SK-N-MC (cell line): Measurements from ENCODE around the gene PDE11A.

Source experiments
- DNase-seq: peaks from one replicate; pipeline ENCODE4 v3.0.0-alpha.2; 2011; ENCODE audit warnings: low read depth, low spot score
- H3K27ac ChIP-seq: fragments of 200-600 bp; sonication (generic); 2 replicates; pipeline ENCODE4 v1.5.1; 2016; ENCODE audit warnings: mixed run types
- H3K36me3 ChIP-seq: fragments of 200-600 bp; sonication (generic); 2 replicates; pipeline ENCODE4 v1.6.1; 2017; ENCODE audit warnings: antibody characterized with exemption, low read length, mixed read lengths; ENCODE audit not compliant: insufficient read depth
- H3K4me3 ChIP-seq: fragments of 200-600 bp; sonication (generic); 2 replicates; pipeline ENCODE4 v1.5.1; 2016
- H3K9ac ChIP-seq: fragments of 200-600 bp; sonication (generic); 2 replicates; pipeline ENCODE4 v1.8.0; 2017; ENCODE audit warnings: mixed run types, mixed read lengths; ENCODE audit not compliant: insufficient read length
- H3K9me3 ChIP-seq: fragments of 200-600 bp; sonication (generic); 2 replicates; pipeline ENCODE4 v1.6.1; 2017; ENCODE audit warnings: low read depth, mild to moderate bottlenecking, antibody characterized with exemption, low read length, moderate library complexity, mixed read lengths
- EZH2 ChIP-seq: fragments of 200-600 bp; sonication (generic); IDR thresholded peaks from one replicate; pipeline ENCODE4 v1.6.1; 2017; ENCODE audit warnings: antibody characterized with exemption
- FOXP2 ChIP-seq: optimal IDR thresholded peaks from 2 replicates; pipeline ENCODE3; 2011; ENCODE audit warnings: mild to moderate bottlenecking, moderate library complexity; ENCODE audit not compliant: insufficient read depth; ENCODE audit errors: extremely low read length, control extremely low read depth
- POLR2AphosphoS5 ChIP-seq: IDR thresholded peaks from 2 replicates; pipeline ENCODE4 v1.6.1; 2012; ENCODE audit warnings: mild to moderate bottlenecking, low read depth, low read length, borderline replicate concordance

Gene PDE11A

GRCh38 chr2:177660742-177661141, 411.8 kb downstream of the PDE11A start:
- Histone ChIP-seq H3K4me3 (no peak overlapping the region), H3K36me3 (no peaks in the 10 kb centered on the region), H3K9ac (no peak overlapping the region), H3K9me3 (no peaks in the 10 kb centered on the region), H3K27ac (no peak overlapping the region)
- no peak for TF ChIP-seq EZH2
- TF ChIP-seq POLR2AphosphoS5: no peak
- TF ChIP-seq FOXP2: no peak
- no peak for DNase-seq

DNA sequence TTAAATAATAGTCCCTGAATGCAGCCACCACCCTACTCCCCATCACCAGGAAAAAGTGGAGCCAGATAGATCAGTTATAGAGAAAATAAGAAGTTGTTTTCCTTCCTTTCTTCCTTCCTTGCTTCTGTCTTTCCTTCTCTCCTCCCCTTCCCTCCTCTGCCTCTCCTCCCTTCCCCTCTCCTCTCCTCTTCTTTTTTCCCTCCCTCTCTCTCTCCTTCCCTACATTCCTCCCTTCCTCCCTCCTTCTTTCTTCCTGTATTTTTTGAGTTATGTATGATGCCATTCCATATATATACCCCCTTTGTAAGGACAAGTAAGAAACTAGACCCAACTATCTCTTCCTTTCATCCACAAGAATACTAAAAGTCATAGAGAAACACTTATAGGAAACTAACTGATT, 414.3 kb downstream of the PDE11A start:
- DNase-seq: no peak
- TF ChIP-seq POLR2AphosphoS5 (no peak), EZH2 (no peak), FOXP2 (no peak)

GRCh38 chr2:177651833-177652232, 420.7 kb downstream of the PDE11A start:
- no peaks in the 10 kb centered on the region for H3K36me3 ChIP-seq
- H3K27ac ChIP-seq: no peak overlapping the region
- no peak for DNase-seq
- H3K9ac ChIP-seq: no peak overlapping the region
- H3K4me3 ChIP-seq: no peak overlapping the region
- H3K9me3 ChIP-seq: no peaks in the 10 kb centered on the region
- TF ChIP-seq POLR2AphosphoS5 (no peak), FOXP2 (no peak), EZH2 (no peak)

More for the DNA sequence above, 414.3 kb downstream of the PDE11A start:
- Histone ChIP-seq H3K4me3 (no peak overlapping the region), H3K36me3 (no peaks in the 10 kb centered on the region), H3K9ac (no peak overlapping the region), H3K9me3 (no peaks in the 10 kb centered on the region), H3K27ac (no peak overlapping the region)

DNA sequence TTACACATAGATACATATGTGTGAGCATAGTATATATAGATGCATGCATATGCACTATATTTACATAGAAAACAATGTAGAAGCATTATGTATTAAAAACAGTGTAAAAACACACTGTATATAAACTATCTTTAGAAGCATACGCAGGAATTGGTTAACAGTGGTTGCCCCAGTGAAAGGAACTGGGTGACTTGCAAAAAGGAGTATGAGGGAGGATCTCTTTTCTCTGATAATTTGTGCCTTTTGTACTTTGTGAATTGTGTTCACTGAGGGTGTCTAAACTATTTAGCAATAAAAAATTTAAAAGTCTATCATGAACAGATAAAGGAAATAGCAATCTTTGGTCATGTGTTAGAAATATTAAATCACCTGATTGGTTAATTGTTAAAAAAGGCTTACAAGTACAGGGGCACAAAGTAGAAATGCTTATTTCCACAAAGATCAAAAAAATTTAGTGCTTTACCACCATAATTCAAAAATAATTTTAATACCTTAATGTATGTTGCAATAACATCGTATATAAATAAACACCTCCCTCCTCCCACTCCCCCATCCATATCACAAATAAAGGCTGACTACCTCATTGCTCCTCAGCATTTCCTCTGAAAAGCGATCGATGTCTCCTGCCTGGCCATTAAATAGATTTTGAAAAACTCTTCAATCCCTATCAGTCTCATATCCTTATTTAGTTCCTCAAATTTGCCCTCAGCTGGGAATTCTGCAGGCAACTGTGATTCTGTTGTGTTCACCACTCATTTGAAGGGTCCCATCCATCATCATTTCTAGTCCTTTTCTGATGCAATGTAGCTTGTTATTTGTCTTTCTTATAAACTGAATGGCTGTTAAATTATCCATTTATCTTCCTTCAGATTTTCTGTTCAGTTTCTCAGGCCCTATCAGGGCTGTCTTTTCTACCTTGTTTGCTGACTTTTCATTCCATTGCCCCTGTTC, 422.7 kb downstream of the PDE11A start:
- Histone ChIP-seq H3K4me3 (no peak overlapping the region), H3K9me3 (no peaks in the 10 kb centered on the region), H3K36me3 (no peaks in the 10 kb centered on the region), H3K27ac (no peak overlapping the region), H3K9ac (no peak overlapping the region)
- TF ChIP-seq FOXP2: no peak
- no peak for TF ChIP-seq POLR2AphosphoS5
- no peak for TF ChIP-seq EZH2
- DNase-seq: no peak

- Histone ChIP-seq H3K9ac (no peak overlapping the region), H3K36me3 (no peaks in the 10 kb centered on the region), H3K4me3 (no peak overlapping the region), H3K27ac (no peak overlapping the region), H3K9me3 (no peaks in the 10 kb centered on the region)
- no peak for DNase-seq
- no peak for TF ChIP-seq FOXP2
- TF ChIP-seq EZH2: no peak
- TF ChIP-seq POLR2AphosphoS5: no peak
Measured at GRCh38 chr2:177646791-177647190, 425.8 kb downstream of the PDE11A start.

DNA sequence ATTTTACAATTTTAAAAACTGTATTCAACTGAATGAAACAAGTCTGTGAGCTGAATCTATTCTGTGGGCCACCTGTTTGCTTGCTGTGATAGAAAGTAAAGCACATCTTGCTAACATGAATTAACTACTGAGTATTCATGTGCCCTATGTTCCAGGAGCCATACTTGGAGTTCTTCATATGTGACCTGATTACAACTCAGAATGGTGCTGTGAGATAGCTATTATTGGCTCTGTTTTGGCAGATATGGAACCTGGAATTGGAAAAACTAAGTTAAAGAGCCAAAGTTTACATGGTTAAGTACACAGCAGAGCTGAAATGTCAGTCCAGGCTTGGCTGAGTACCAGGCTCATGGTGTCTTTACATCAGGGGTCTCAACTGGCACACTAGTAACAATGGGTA, 426.3 kb downstream of the PDE11A start:
- H3K36me3 ChIP-seq: no peaks in the 10 kb centered on the region
- no peak overlapping the region for H3K27ac ChIP-seq
- TF ChIP-seq POLR2AphosphoS5: no peak
- H3K9ac ChIP-seq: no peak overlapping the region
- H3K9me3 ChIP-seq: no peaks in the 10 kb centered on the region
- DNase-seq: no peak
- no peak overlapping the region for H3K4me3 ChIP-seq

DNA sequence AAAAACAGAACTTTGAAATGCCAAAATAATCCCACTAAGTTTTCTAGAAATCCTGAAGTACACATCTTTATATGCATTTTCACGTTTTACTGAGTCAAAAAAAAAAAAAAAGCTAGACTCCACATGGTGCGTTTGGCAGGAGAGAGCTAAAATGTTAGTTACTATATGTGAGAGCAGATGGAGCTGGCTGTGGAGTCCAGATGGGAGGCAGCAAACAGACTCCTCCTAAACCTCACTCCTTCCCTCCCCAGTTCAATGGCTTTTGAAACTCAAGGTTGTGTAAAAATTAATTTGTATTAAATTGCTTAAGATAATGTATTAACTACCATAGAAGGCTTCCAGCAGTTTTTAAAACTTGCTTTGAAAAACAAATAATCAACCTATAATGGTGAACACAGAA, 431.2 kb downstream of the PDE11A start:
- Histone ChIP-seq H3K36me3 (no peaks in the 10 kb centered on the region), H3K27ac (no peak overlapping the region), H3K4me3 (no peak overlapping the region), H3K9ac (no peak overlapping the region), H3K9me3 (no peaks in the 10 kb centered on the region)
- DNase-seq: no peak
- no peak for TF ChIP-seq FOXP2

- no peaks in the 10 kb centered on the region for H3K36me3 ChIP-seq
Measured at GRCh38 chr2:177640423-177640822, 432.2 kb downstream of the PDE11A start.

More at GRCh38 chr2:177640423-177640822, 432.2 kb downstream of the PDE11A start:
- Histone ChIP-seq H3K4me3 (no peak overlapping the region), H3K9ac (no peak overlapping the region), H3K9me3 (no peaks in the 10 kb centered on the region), H3K27ac (no peak overlapping the region)
- no peak for DNase-seq
- TF ChIP-seq EZH2 (no peak), POLR2AphosphoS5 (no peak), FOXP2 (no peak)
